Fibroblast of lung (primary cell): ENCODE results near the gene TMEM242. TPM values are rescaled to one million over a fixed set of nuclear protein-coding genes. Genes with fewer than 3 reads are reported as not detected.
A peak's percentile ranks its signal among the peaks of the same experiment; 100 is the strongest.

ENCODE experiments used
- DNase-seq, 2 donors: peaks; one replicate each; pipeline versions ENCODE4 v3.0.0 to v3.0.0-alpha.2; 2010; ENCODE audit warnings: low read depth in 2 of 2
- H2AFZ ChIP-seq: 2 replicates; pipeline ENCODE4 v1.5.1; 2012; ENCODE audit warnings: low read length, control low read depth, inconsistent platforms
- H3K27ac ChIP-seq: 2 replicates; pipeline ENCODE4 v1.5.1; 2011; ENCODE audit warnings: low read length, control low read depth; ENCODE audit not compliant: insufficient read depth
- H3K27me3 ChIP-seq: 2 replicates; pipeline ENCODE4 v1.5.1; 2011; ENCODE audit warnings: mild to moderate bottlenecking, low read length; ENCODE audit not compliant: control insufficient read depth, insufficient read depth
- H3K36me3 ChIP-seq: 2 replicates; pipeline ENCODE4 v1.5.1; 2011; ENCODE audit warnings: low read length; ENCODE audit not compliant: control insufficient read depth, insufficient read depth
- H3K4me1 ChIP-seq: 2 replicates; pipeline ENCODE4 v1.5.1; 2011; ENCODE audit warnings: low read length; ENCODE audit not compliant: control insufficient read depth, insufficient read depth; ENCODE audit errors: extremely low read depth
- H3K4me2 ChIP-seq: 2 replicates; pipeline ENCODE4 v1.5.1; 2011; ENCODE audit warnings: low read length, control low read depth; ENCODE audit not compliant: insufficient read depth; ENCODE audit errors: extremely low read depth
- H3K4me3 ChIP-seq, 4 experiments: fragments of 200-600 bp in 1 of 4; sonication (generic) in 1 of 4; replicated peaks in 1 of 4; 2 replicates each; pipeline ENCODE4 v1.5.1; 2011 to 2016; ENCODE audit warnings: low read length in 4 of 4, low read depth in 3 of 4, mild to moderate bottlenecking in 3 of 4, control low read depth in 2 of 4, inconsistent platforms in 1 of 4, mixed read lengths in 1 of 4; ENCODE audit not compliant: insufficient read depth in 1 of 4; ENCODE audit errors: control extremely low read depth in 1 of 4
- H3K79me2 ChIP-seq: 2 replicates; pipeline ENCODE4 v1.5.1; 2012; ENCODE audit warnings: mild to moderate bottlenecking, low read length, inconsistent platforms; ENCODE audit not compliant: control insufficient read depth, insufficient read depth
- H3K9ac ChIP-seq: 2 replicates; pipeline ENCODE4 v1.5.1; 2011; ENCODE audit warnings: mild to moderate bottlenecking, low read length, control low read depth; ENCODE audit not compliant: insufficient read depth
- H3K9me3 ChIP-seq: 2 replicates; pipeline ENCODE4 v1.5.1; 2012; ENCODE audit warnings: low read depth, low read length; ENCODE audit not compliant: control insufficient read depth, insufficient read depth
- H4K20me1 ChIP-seq: 2 replicates; pipeline ENCODE4 v1.5.1; 2011; ENCODE audit warnings: low read length; ENCODE audit not compliant: control insufficient read depth, insufficient read depth; ENCODE audit errors: extremely low read depth
- CTCF ChIP-seq, 2 donors: IDR thresholded peaks in 1 of 2; conservative IDR thresholded peaks in 1 of 2; 1 replicate in 1 of 2; 2 replicates in 1 of 2; pipeline ENCODE4 v1.5.1; 2011 to 2012; ENCODE audit warnings: low read length in 2 of 2, control low read depth in 1 of 2, inconsistent platforms in 1 of 2, low read depth in 1 of 2, mild to moderate bottlenecking in 1 of 2
- EZH2 ChIP-seq: IDR thresholded peaks from 2 replicates; pipeline ENCODE4 v1.5.1; 2012; ENCODE audit warnings: low read length, control low read depth, mild to moderate bottlenecking; ENCODE audit errors: missing control alignments
- polyA plus RNA-seq, 2 donors: library from polyadenylated mRNA; depleted of rRNA in 1 of 2; stranded (reverse) in 1 of 2; unstranded in 1 of 2; fragments of >200 nt; gene quantifications; 2 replicates each; pipeline ENCODE4 v1.2.1, GENCODE V29; 2011 to 2012; ENCODE audit warnings: missing spikeins in 1 of 2
- total RNA-seq: library from RNA; depleted of rRNA; stranded (reverse); fragments of >200 nt; gene quantifications from 2 replicates; pipeline ENCODE4 v1.2.1, GENCODE V29; 2014

TMEM242 gene
- total and polyA plus RNA-seq, 2 donors (not counting 1 experiment from before 2014, with no cell fraction given), result 7.3 to 7.8 TPM

- DNase-seq, result no peak
- no peaks in the 10 kb centered on the region for H4K20me1 ChIP-seq
- no peak overlapping the region for H3K4me2 ChIP-seq
- H3K27ac ChIP-seq, result no peak overlapping the region
- H3K9ac ChIP-seq, result no peak overlapping the region
- no peaks in the 10 kb centered on the region for H3K27me3 ChIP-seq
- no peaks in the 10 kb centered on the region for H3K9me3 ChIP-seq
- no peak overlapping the region for H2AFZ ChIP-seq
- no peak for TF ChIP-seq EZH2
- TF ChIP-seq CTCF (conservative IDR thresholded peaks at IDR 0.05 in 1 of 2, IDR thresholded peaks at IDR 0.05 in 1 of 2; ENCODE audit: low read depth in 1 of 2, low read length in 2 of 2), result no peak
- H3K79me2 ChIP-seq, result no peaks in the 10 kb centered on the region
- no peaks in the 10 kb centered on the region for H3K36me3 ChIP-seq
- H3K4me1 ChIP-seq, result no peaks in the 10 kb centered on the region
- no peak overlapping the region for H3K4me3 ChIP-seq
These were observed 41.0 kb downstream of the TMEM242 start for GRCh38 chr6:157282284-157282683.

GRCh38 chr6:157281570-157281969, 41.7 kb downstream of the TMEM242 start:
- no peaks in the 10 kb centered on the region for H3K36me3 ChIP-seq
- no peaks in the 10 kb centered on the region for H3K9me3 ChIP-seq
- no peak overlapping the region for H3K27ac ChIP-seq
- no peak overlapping the region for H2AFZ ChIP-seq
- no peaks in the 10 kb centered on the region for H3K79me2 ChIP-seq
- no peak overlapping the region for H3K4me3 ChIP-seq
- H3K27me3 ChIP-seq, result no peaks in the 10 kb centered on the region
- no peak overlapping the region for H3K4me2 ChIP-seq
- H4K20me1 ChIP-seq, result no peaks in the 10 kb centered on the region
- TF ChIP-seq EZH2 (no peak), CTCF (conservative IDR thresholded peaks at IDR 0.05 in 1 of 2, IDR thresholded peaks at IDR 0.05 in 1 of 2; ENCODE audit: low read depth in 1 of 2, low read length in 2 of 2) (peak in 1 of 2 donors; percentile 35)
- no peaks in the 10 kb centered on the region for H3K4me1 ChIP-seq
- no peak overlapping the region for H3K9ac ChIP-seq
- no peak for DNase-seq

- TF ChIP-seq EZH2 (no peak), CTCF (conservative IDR thresholded peaks at IDR 0.05 in 1 of 2, IDR thresholded peaks at IDR 0.05 in 1 of 2; ENCODE audit: low read depth in 1 of 2, low read length in 2 of 2) (no peak)
- no peaks in the 10 kb centered on the region for H4K20me1 ChIP-seq
- H3K9me3 ChIP-seq, result no peaks in the 10 kb centered on the region
- no peak overlapping the region for H3K4me2 ChIP-seq
- no peak overlapping the region for H3K27ac ChIP-seq
- no peaks in the 10 kb centered on the region for H3K36me3 ChIP-seq
- no peaks in the 10 kb centered on the region for H3K79me2 ChIP-seq
- H3K4me1 ChIP-seq, result no peaks in the 10 kb centered on the region
- no peak overlapping the region for H3K9ac ChIP-seq
- no peaks in the 10 kb centered on the region for H3K27me3 ChIP-seq
- no peak overlapping the region for H3K4me3 ChIP-seq
- no peak overlapping the region for H2AFZ ChIP-seq
- DNase-seq, result no peak
These were observed 42.4 kb downstream of the TMEM242 start for GRCh38 chr6:157280947-157281346.
